T follicular helper cell (primary cell): ENCODE results near the gene GAGE13.
"Not testable (repeated sequence)": the region's sequence is repeated elsewhere in the genome, so short reads cannot be mapped to it uniquely, and the experiment has no call there.

Experiments used
- DNase-seq: peaks from one replicate; pipeline ENCODE4 v3.0.0-alpha.2; 2020; ENCODE audit warnings: low read depth
- total RNA-seq, 2 experiments: gene quantifications; one replicate each; lab custom pipeline; 2026; lab: John Stamatoyannopoulos, UW

The GAGE13 gene, protein sequence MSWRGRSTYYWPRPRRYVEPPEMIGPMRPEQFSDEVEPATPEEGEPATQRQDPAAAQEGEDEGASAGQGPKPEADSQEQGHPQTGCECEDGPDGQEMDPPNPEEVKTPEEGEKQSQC
- 0 reads per million in 2 experiments for total RNA-seq

- not testable (repeated sequence) for DNase-seq
Measured at GRCh38 chrX:49331282-49331681, at the start of gene GAGE13. Gene GAGE13, plus strand, starts transcription at chrX:49331582. Its CDS starts 1,156 bp downstream, at chrX:49332738.

GRCh38 chrX:49282647-49283011 is 48.8 kb upstream of the GAGE13 start:
- DNase-seq = no peak

DNA sequence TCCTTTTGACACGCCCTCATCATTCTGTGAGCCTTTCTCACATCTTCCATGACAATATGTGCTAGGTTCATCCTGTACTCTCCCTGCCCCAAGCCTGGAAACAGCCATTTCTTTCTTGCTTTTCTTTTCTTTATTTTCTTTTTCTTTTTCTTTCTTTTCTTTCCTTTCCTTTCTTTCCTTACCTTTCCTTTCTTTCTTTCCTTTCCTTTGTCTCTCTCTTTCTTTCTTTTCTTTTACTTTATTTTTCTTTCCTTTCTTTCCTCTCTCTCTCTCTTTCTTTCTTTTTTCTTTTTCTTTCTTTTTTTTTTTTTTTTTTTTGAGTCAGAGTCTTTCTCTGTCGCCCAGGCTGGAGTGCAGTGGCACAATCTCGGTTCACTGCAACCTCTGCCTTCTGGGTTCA is 47.2 kb upstream of the GAGE13 start:
- no peak for DNase-seq

DNA sequence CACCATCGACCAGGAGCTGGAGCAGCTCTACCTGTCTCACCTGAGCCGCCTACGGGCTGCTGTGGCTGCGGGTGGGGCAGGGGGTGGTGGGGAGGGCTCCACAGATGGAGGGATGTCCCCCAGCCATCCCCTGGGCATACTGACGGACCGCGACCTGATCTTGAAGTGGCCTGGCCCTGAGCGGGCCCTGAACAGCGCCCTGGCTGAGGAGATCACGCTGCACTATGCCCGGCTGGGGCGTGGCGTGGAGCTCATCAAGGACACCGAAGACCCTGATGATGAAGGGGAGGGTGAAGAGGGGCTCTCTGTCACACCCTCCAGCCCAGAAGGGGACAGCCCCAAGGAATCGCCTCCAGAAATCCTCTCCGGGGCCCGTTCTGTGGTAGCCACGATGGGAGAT is 45.2 kb upstream of the GAGE13 start:
- DNase-seq = no peak

DNA sequence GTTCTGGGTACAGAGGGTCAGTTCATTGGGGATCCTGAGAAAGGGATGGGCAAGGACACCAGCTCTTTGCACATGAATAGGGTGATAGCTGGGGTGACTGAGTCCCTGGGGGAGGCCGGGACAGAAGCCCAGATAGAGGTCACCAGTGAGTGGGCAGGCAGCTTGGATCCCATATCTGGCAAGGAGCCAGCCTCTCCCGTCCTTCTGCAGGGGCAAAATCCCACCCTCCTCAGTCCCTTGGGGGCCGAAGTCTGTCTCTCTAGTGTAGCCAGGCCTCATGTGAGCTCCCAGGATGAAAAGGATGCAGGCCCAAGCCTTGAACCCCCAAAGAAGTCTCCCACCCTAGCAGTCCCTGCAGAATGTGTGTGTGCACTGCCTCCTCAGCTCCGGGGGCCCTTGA is 44.8 kb upstream of the GAGE13 start:
- DNase-seq = no peak

DNA sequence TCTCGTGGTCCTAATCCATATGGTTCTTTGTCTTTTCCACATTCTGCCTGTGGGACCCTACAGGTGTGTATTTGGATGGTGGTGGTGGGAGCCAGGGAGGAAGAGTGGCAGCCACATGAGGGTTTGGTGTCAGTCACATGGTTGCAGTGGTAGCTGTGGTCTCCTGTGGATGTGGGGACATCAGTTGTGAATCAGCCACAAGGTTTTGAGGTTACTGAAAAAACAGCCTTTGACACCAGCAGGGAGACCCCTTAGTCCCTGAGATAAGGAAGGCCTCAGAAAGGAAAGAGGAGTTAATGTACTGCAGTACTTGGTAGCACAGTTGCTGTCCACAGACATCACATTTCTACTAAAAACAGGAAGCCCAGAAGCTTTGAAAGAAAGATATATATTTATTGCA is 43.7 kb upstream of the GAGE13 start:
- DNase-seq = no peak

GRCh38 chrX:49290215-49290614 is 41.2 kb upstream of the GAGE13 start:
- no peak for DNase-seq

DNA sequence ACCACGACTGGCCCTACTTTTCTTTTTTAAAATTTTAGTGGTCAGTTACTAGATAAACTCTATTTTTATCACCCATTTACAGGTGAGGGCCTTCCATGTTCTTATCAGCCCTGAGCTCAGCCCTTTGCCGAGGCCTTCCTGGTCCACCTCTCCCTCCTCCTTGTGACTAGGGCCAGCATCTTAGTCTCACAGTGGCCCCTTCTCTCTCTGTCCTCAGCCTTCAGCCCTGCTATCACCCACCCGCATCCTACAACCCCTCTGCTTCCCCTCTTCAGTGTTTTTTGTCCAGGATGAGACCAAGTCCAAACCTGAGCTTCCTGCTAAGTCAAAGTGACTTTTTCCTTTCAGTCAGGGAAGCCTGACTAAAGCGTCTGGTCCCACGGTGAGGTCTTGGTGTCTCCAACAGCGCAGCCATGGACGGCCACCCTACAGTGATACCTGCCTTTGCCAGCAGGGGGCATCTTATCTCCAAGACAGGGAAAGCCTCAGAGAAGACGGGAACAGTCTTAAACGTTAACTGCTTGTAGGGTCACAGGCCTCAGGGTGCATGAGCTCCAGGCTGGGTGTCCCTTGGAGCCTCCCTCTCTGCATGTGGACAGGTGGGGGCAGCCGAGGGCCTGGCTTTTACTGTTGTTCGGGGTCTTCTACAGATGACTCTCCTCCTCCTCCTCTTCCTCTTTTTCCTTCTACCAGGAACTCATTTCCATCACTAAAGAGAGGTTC is 39.6 kb upstream of the GAGE13 start:
- peak; percentile 60 for DNase-seq

- no peak for DNase-seq
Measured at GRCh38 chrX:49292400-49293362, 38.7 kb upstream of the GAGE13 start.

GRCh38 chrX:49299293-49299692 is 32.1 kb upstream of the GAGE13 start:
- DNase-seq = not testable (repeated sequence)

- DNase-seq = no peak
Measured at GRCh38 chrX:49300703-49301102, 30.7 kb upstream of the GAGE13 start.

GRCh38 chrX:49303346-49303745 is 28.0 kb upstream of the GAGE13 start, which contains the start of gene GAGE10:
Gene GAGE10, plus strand, starts transcription at chrX:49303646. Its CDS starts 1,214 bp downstream, at chrX:49304860.
- no peak for DNase-seq

DNA sequence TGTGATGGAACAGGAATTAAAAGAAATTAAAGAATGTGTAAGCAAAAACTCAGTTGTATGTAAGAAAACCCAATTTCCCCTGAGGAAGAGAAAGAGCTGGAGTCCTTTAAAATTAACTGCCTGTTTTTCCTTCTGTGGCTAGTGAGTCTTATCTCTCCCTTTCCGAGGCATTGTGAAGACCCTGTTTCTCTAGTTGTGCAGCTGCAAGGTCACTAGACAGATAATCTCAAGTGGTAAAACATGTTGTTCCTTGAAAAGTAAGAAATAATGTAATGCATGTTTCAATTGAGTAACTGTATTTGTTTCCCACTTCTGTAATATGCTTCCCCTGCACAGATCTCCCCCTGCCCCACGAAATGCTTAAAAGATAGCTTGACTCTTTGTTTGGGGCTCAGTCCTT is 23.6 kb upstream of the GAGE13 start:
- DNase-seq = not testable (repeated sequence)

GRCh38 chrX:49308604-49309269 is 22.6 kb upstream of the GAGE13 start:
- DNase-seq = no peak

DNA sequence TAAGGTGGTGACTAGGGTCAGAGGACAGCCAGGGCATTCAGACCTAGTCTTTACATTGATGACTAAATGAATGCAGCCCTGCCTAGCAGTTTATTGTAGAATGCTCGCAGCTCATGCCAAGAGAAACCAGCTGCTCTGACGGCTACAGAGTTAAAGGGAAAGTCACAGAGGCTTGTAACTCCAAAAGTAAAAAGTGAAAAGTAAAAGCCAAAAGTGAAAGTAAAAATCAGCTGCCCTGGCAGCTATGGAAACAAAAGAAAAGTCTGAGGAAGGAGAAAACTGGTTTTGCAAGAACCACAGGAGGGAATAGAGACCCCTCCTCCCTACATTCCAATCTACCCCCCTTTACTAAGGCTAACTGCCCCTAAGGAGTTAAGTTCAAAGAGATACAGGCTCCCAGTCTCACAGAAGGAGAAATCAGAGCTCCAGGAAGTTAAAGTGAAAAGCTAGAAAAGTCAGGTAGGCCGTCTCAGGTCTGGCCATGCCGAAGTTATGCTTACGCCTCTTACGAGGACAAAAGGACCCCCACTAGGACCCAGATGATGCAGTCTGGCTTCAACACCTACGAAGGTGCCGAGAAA is 21.9 kb upstream of the GAGE13 start:
- no peak for DNase-seq

- no peak for DNase-seq
Measured at GRCh38 chrX:49310371-49310770, 21.0 kb upstream of the GAGE13 start.

DNA sequence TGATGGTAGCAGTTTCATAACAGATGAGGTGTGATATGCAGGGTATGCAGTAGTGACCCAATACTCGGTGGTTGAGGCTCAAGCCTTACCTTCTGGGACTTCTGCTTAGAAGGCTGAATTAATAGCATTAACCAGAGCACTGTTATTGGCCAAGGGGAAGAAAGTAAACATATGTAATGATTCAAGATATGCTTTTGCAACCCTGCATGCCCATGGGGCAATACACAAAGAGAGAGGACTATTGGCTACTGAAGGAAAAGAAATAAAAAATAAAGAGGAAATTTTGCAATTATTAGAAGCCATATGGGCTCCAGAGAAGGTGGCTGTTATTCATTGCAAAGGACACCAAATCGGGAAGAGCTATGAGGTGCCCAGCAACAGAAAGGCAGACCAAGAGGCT is 19.2 kb upstream of the GAGE13 start:
- DNase-seq = no peak

GRCh38 chrX:49316085-49316484 is 15.3 kb upstream of the GAGE13 start:
- no peak for DNase-seq

GRCh38 chrX:49321737-49322136 is 9.6 kb upstream of the GAGE13 start, which contains the start of gene GAGE12J:
Gene GAGE12J, plus strand, starts transcription at chrX:49322037. Its CDS starts 1,157 bp downstream, at chrX:49323194.
- DNase-seq = not testable (repeated sequence)

DNA sequence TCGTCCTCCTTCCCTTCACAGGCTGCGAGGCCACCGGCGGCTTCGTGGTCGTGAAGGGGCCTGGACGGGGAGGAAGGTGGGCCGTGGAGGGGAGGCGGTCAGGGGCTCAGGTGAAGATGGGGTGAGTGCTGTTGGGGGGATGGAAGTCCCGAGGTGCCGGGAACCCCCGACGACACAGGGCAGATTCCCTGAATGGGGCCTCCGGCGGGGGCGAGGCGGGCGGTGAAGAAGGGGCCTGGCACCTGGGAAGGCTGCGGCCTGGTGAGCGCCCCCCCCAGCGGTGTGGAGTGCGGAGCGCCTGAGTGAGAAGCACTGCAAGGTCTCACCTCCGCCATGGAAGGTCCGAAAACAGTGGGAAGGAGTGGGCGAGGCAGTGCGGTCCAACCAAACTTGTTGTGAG is 9.1 kb upstream of the GAGE13 start:
- not testable (repeated sequence) for DNase-seq

GRCh38 chrX:49323735-49324134 is 7.6 kb upstream of the GAGE13 start:
- not testable (repeated sequence) for DNase-seq
